GM13977 (cell line): ENCODE results near the gene SOX1.

Experiments
- DNase-seq: peaks from one replicate; pipeline ENCODE4 v3.0.0; 2012; ENCODE audit warnings: low spot score
- in situ Hi-C: fragments of 300-500 bp; cut with MboI; formaldehyde crosslinking; loops from one replicate; pipeline ENCODE4 v1.12.0; 2022; ENCODE audit warnings: low sequenced_read_pairs, low pct_unique_long_range_greater_than_20kb, mixed read lengths, inconsistent platforms; ENCODE audit not compliant: unreplicated experiment
- TF ChIP-seq, protein P1 (sequence below): IDR thresholded peaks from 2 replicates; pipeline ENCODE4 v1.5.1; 2012; ENCODE audit warnings: mild to moderate bottlenecking, control low read depth; ENCODE audit not compliant: insufficient read depth; ENCODE audit errors: extremely low read depth, missing control alignments

The SOX1 gene

DNA sequence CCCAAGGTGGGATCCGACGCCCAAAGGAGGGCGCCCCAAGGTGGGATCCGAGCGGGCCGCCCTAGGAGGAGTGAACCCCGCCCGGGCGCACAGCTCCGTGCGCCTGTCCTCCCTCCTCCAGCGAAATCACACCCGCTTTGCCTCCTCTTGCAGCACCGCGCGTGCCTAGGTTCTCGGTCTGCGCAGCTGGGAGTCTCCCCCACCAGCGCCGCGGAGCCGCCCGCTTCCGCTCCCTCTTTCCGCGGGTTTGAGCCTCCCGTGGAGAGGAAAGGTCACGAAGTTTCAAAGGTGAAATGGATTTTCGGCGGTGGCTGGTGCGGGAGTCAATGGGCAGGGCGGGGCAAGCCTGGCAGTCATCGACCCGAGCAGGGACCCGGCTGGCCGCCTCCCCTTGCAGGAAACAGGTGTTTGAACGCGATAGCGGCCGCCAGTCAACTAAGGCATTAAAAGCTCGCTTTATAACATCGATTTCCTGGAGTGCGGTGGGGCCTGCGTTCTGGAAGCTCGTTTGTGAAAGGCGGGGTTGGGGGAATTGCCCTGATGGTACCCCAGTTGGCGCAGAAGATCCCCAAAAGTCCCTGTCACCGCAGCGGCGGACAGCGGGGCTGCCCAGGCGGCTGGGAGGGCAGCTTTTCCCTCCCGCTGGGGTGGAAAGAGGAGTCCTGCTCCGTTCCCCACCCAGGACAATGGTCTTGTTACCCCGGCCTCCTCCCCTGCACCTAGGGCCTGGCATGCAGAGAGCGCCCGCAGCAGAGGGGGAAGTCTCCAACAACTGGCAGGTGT, 9.0 kb upstream of the SOX1 start:
- peak; percentile 31 for DNase-seq
- in situ Hi-C loops = no loop called here
- TF ChIP-seq, protein P1, sequence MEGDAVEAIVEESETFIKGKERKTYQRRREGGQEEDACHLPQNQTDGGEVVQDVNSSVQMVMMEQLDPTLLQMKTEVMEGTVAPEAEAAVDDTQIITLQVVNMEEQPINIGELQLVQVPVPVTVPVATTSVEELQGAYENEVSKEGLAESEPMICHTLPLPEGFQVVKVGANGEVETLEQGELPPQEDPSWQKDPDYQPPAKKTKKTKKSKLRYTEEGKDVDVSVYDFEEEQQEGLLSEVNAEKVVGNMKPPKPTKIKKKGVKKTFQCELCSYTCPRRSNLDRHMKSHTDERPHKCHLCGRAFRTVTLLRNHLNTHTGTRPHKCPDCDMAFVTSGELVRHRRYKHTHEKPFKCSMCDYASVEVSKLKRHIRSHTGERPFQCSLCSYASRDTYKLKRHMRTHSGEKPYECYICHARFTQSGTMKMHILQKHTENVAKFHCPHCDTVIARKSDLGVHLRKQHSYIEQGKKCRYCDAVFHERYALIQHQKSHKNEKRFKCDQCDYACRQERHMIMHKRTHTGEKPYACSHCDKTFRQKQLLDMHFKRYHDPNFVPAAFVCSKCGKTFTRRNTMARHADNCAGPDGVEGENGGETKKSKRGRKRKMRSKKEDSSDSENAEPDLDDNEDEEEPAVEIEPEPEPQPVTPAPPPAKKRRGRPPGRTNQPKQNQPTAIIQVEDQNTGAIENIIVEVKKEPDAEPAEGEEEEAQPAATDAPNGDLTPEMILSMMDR = no peak

DNA sequence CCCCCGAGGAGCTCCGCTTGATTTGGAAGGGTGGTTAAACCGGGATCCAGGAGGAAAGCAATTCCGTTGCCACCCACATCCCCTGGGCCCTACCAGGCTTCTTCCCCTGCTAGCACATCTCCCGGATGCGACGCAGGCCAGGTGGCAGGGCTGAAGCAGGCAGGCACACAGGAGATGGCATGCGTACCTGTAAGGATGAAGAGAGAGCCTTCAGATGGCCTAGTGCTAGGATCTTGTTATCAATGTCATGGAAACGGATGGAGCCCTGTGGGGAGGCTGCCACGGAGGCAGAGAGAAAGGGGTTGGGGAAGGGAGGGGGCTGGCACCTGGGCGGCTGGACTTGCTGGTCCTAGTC, 8.5 kb upstream of the SOX1 start:
- no peak for DNase-seq
- TF ChIP-seq, protein P1 = no peak
- in situ Hi-C loops = no loop called here

DNA sequence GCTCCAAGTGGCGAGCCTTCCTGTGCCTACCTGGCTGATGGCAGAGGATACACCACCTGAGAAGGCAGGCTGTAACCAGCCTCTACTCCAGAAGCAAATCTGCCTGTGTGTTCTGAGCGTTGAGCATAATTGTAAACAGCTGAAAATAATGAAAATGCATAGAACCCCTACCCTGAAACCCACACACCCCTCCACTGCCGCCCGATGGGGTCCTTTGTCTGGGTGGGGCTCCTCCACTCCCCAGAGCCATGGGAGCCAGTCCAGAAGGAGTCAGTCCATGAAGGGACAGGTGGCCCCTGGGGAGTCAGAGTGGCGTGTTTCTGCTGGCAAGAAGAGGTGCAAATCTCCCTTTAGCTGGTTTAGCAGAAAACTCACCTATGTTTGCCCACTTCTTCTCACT, 8.0 kb upstream of the SOX1 start:
- in situ Hi-C loops = no loop called here
- DNase-seq = no peak
- TF ChIP-seq, protein P1 = no peak

DNA sequence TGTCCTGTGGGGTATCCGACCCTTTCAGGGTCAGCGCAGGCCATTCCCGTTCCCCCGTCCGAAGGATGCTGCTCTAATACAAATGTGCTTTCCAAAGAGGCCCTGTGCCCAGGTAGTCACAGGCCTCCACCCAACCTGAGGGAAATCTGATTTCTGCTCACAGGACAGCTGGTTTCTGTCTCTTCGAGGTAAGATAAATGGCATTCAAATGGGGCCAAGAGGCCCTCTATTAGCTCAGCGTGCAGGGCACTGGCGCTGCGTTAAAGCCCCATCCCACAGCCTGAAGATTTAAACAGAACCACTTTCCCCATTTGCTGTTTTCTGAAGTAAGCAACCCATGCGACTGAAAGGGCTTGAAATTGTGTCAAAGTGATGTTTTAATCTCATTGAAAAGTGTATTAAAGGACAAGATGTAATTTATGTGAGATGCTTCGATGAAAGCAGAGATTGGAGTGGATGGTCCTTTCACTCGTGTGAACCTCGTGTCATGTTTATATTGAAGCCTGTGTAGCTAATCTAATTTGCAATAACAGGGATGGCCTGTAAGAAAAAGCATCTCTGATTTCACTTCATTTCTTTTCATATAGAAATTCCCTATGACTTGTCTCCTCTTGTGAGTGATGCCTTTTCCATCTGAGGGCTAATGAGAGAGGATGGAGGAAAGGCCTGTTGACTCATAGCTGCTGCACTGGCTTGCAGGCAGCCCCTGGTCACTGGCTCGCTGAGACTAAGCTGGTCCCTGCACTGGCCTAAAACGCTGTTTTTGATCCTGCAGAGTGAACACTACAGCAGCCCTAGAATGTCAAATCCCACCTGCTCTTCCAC, 7.3 kb upstream of the SOX1 start:
- in situ Hi-C loops = no loop called here
- no peak for DNase-seq
- TF ChIP-seq, protein P1 = no peak

DNA sequence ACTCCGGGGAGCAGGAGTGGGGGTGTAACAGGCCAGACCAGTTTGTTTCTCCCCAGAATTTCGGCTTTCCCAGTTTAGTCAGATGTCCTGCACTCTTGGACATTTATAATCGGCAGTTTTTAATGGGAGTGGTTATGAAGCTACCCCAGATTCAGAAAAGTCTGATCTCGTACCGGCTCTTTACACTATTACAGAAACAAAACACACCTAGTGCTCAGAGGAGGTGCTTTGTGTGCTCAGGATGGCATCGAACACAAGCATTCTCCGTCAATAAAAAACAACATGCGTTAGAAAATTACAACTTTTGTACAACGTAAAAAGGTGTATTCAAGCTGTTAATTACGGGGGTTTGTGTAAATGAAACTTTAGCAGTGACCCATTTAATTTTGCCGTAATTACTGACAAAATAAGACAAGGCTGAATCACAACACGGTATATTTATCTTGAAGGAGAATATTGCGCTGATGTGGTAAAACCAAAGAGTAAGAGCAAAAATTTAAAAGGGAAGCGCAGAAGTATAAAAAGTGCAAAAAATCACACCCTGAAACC, 6.6 kb upstream of the SOX1 start:
- TF ChIP-seq, protein P1 = no peak
- in situ Hi-C loops = no loop called here
- DNase-seq = no peak

DNA sequence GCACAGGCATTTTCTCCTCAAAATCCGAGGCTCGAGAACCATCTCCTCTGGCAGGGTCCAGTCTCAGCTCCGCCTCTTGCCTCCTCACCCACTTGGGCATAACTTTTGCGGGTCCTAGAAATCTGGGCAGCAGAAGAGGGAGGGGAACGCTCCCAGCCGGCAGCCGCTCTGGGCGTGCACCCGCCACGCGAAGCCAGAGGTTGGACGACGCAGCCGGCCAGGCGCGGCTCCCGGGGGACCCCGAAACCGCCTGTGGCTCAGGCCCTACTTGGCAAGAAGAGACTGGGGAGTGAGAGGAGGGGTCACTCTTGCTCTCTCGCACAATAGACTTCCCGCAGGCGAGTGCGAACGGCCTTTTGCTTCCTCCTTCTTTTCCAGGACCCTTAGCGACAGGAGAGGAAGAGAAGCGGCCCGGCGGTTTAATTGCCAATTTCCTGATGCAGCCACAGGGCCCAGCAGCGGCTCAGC, 6.0 kb upstream of the SOX1 start:
- in situ Hi-C loops = no loop called here
- DNase-seq = no peak
- TF ChIP-seq, protein P1 = no peak
